ENCODE measurements around the gene BRSK2.
"Not testable (repeated sequence)": the region's sequence is repeated elsewhere in the genome, so short reads cannot be mapped to it uniquely, and the experiment has no call there.

Gene BRSK2

DNA sequence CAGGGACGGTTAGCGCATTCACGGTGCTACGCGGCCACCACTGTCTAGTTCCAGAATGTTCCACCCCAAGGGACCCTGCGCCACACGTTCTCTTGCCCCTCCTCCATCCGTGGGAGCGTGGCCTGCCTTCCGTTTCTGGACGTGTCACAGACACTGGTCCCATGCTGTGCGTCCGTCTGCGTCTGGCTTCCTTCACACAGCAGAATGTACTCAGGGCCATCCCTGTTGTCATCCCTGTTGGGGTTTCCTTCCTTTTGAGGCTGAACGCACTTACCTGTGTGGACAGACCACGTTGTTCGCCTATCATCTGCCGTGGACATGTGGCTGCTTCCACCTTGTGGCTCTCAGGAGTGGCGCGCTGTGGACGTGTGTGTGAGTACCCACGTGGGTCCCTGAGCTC lies 24.9 kb downstream of the BRSK2 start:
- DNase-seq (ENCODE audit: low read depth in 1 of 2, low spot score in 1 of 2) = peak in 1 of 2 experiments; percentile 44
- no peak for TF ChIP-seq JUND (IDR thresholded peaks at IDR 0.05; ENCODE audit: low read depth)
- in situ Hi-C loops (cut with HindIII; ENCODE audit: low pct_unique_long_range_greater_than_20kb, low sequenced_read_pairs) = no loop called here

DNA sequence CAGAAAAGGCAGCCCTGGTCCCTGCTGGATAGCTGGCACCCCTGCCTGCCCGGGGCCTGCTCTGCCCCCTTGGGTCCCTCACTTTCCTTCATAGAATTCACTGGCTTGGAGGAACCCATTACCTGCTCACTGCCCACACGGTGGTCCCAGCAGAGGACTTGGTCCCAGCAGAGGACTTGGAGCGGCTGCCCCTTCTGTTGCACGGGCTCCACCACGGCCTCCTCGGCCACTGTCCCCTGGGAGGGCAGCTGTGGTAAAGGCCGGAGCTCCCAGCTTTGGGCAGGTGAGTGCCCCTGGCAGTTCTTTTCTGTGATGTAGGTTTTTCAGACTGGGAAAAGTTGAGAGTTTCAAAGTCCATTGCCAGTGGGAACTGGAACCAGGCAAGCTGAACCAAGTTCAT lies 25.9 kb downstream of the BRSK2 start:
- DNase-seq (ENCODE audit: low read depth in 1 of 2, low spot score in 1 of 2) = no peak
- in situ Hi-C loops (cut with HindIII; ENCODE audit: low pct_unique_long_range_greater_than_20kb, low sequenced_read_pairs) = no loop called here
- TF ChIP-seq JUND (IDR thresholded peaks at IDR 0.05; ENCODE audit: low read depth) = no peak

DNA sequence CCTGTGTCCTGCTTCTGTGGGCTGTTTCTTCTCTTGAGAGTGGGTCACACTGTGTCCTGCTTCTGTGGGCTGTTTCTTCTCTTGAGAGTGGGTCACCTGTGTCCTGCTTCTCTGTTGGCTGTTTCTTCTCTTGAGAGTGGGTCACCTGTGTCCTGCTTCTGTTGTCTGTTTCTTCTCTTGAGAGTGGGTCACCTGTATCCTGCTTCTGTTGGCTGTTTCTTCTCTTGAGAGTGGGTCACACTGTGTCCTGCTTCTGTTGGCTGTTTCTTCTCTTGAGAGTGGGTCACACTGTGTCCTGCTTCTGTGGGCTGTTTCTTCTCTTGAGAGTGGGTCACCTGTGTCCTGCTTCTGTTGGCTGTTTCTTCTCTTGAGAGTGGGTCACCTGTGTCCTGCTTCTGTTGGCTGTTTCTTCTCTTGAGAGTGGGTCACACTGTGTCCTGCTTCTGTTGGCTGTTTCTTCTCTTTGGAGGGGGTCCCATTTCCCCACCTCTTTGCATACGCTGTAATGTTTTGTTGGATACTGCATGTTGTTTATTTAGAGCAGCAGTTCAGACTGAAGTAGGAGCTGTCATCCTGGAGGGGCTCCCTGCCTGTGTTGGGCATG lies 28.6 kb downstream of the BRSK2 start:
- DNase-seq (ENCODE audit: low read depth in 1 of 2, low spot score in 1 of 2); in situ Hi-C loops (cut with HindIII; ENCODE audit: low pct_unique_long_range_greater_than_20kb, low sequenced_read_pairs): not testable (repeated sequence)

DNA sequence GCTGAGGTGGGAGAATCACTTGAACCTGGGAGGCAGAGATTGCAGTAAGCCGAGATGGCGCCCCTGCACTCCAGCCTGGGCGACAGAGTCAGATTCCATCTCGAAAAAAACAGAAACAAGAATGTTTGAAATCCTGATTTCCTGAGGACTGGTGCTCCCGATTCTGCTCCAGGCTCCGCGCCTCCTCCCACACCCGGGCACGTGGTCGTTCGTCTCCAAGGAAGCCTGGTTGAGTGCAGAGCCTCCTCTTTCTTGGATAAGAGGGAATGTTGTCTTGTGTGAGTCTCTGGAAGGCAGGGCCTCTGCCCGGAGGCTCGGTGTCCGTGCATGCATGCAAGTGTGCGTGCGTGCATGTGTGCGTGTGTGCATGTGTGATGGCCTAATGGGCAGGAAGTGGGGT lies 30.1 kb downstream of the BRSK2 start:
- in situ Hi-C loops (cut with HindIII; ENCODE audit: low pct_unique_long_range_greater_than_20kb, low sequenced_read_pairs) = no loop called here
- TF ChIP-seq JUND (IDR thresholded peaks at IDR 0.05; ENCODE audit: low read depth) = no peak
- DNase-seq (ENCODE audit: low read depth in 1 of 2, low spot score in 1 of 2) = no peak

DNA sequence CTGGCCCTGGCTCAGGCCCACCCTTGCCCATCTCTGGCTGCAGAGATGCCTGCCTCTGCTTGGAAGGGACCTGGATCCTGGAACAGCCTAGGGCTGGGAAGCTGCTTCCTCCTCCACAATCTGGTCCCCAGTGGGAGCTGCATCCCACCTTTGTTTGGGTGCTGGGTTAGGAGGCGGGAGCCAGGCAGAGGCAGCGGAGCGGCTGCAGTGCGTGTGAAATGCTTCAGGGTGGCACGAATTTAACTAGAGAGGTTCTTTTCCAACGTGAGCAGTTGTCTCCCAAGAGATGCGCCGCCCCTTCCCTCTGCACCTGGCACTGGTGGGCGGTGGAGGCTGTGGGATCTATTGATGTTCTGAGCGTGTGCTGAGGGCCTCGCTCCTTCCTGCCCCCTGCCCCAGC lies 31.6 kb downstream of the BRSK2 start:
- in situ Hi-C loops (cut with HindIII; ENCODE audit: low pct_unique_long_range_greater_than_20kb, low sequenced_read_pairs) = no loop called here
- DNase-seq (ENCODE audit: low read depth in 1 of 2, low spot score in 1 of 2) = no peak
- TF ChIP-seq JUND (IDR thresholded peaks at IDR 0.05; ENCODE audit: low read depth) = no peak

DNA sequence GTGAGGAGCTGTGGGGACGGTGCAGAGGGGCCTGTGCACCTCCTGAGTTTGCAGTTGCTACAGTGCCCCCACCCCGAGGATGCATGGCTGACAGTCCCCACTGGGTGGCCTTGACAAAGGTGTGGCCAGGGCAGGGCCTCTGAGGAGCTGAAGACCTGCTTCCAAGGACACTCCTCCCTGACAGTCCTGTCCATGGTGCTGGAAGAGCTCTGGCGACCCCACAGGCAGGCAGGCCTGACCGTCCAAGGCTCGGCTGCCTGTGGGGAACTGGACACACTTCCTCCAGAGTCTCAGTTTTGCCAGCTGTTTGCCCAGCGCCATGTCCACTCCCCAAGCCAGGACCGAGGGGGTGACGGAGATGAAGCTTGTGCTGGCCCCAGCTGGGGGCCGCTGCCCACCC lies 32.7 kb downstream of the BRSK2 start:
- in situ Hi-C loops (cut with HindIII; ENCODE audit: low pct_unique_long_range_greater_than_20kb, low sequenced_read_pairs) = no loop called here
- peak in 1 of 2 experiments; percentile 72 for DNase-seq (ENCODE audit: low read depth in 1 of 2, low spot score in 1 of 2)
- no peak for TF ChIP-seq JUND (IDR thresholded peaks at IDR 0.05; ENCODE audit: low read depth)

DNA sequence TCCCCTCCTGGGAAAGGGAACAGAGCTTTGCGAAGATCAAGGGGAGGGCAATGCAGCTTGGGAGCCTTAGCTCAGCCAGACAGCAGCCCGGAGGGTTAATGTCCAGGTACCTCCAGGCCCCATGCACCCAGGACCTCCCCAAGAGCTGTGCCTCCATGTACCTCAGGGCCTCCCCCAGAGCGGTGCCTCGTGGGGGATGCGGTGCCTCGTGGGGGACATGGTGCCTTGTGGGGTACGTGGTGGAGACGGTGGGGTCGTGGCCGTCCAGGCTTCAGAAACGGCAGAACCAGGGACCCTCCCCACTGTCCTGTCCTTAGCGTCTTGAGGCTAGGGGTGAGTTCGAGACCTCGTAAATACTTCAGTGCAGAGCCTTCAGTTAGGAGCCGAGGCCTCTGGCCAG lies 33.2 kb downstream of the BRSK2 start:
- no peak for DNase-seq (ENCODE audit: low read depth in 1 of 2, low spot score in 1 of 2)
- TF ChIP-seq JUND (IDR thresholded peaks at IDR 0.05; ENCODE audit: low read depth) = no peak

DNA sequence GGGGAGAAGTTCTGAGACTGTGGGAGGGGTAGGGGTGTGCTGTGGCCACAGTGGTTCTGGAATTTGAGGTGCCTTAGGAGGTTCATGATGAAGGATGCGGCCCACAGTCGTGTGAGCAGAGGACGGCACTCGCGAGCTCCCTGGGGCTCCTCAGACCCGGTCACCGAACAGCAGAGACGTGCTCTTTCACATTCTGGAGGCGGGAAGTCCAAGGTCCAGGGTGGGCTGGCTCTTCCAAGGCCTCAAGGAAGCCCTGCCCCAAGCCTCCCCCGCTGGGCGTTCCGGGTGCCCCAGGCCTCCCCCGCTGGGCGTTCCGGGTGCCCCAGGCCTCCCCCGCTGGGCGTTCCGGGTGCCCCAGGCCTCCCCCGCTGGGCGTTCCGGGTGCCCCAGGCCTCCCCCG lies 33.7 kb downstream of the BRSK2 start:
- in situ Hi-C loops (cut with HindIII; ENCODE audit: low pct_unique_long_range_greater_than_20kb, low sequenced_read_pairs); DNase-seq (ENCODE audit: low read depth in 1 of 2, low spot score in 1 of 2): not testable (repeated sequence)

More for the DNA sequence above, 33.2 kb downstream of the BRSK2 start:
- in situ Hi-C loops (cut with HindIII; ENCODE audit: low pct_unique_long_range_greater_than_20kb, low sequenced_read_pairs) = no loop called here

DNA sequence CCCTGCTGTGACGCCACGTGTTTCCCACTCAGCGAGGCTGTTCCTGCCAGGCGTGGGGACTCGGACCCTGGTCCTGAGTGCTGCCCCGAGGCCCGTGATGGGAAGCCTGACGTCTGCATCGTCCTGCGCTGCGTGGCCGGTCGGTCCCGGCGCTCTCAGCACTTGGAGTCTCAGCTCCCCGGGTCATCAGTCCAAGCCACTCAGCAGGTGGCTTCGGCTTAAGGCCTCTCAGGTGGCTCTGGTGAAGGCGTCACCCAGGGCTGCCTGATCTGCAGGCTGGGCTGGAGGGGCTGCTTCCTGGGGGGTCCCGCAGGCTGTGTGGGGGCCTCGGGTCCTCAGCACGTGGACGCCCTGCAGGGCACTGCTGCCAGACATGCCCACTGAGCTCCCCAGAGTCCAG lies 35.3 kb downstream of the BRSK2 start:
- in situ Hi-C loops (cut with HindIII; ENCODE audit: low pct_unique_long_range_greater_than_20kb, low sequenced_read_pairs) = no loop called here

DNA sequence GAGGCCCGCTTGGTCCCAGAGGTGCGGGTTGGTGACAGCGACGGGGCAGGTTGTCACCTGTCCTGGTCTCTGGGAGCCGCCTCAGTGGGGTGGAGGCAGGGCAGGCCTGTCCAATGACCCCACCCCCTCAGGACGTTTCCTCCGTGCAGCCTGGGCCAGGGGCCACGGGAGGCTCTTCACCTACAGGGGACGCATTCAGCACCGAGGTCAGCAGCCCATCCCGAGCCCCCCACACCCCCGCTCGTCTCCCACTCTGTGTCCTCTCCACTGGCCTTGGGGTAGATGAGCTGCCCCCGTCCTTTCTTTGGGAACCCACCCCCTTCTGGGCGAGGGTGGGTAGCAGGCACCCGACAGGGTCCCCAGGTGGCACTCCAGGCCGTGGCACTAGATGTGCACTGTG lies 35.7 kb downstream of the BRSK2 start:
- TF ChIP-seq JUND (IDR thresholded peaks at IDR 0.05; ENCODE audit: low read depth) = no peak
- in situ Hi-C loops (cut with HindIII; ENCODE audit: low pct_unique_long_range_greater_than_20kb, low sequenced_read_pairs) = no loop called here
- no peak for DNase-seq (ENCODE audit: low read depth in 1 of 2, low spot score in 1 of 2)

More for the DNA sequence above, 35.3 kb downstream of the BRSK2 start:
- no peak for TF ChIP-seq JUND (IDR thresholded peaks at IDR 0.05; ENCODE audit: low read depth)
- DNase-seq (ENCODE audit: low read depth in 1 of 2, low spot score in 1 of 2) = no peak

DNA sequence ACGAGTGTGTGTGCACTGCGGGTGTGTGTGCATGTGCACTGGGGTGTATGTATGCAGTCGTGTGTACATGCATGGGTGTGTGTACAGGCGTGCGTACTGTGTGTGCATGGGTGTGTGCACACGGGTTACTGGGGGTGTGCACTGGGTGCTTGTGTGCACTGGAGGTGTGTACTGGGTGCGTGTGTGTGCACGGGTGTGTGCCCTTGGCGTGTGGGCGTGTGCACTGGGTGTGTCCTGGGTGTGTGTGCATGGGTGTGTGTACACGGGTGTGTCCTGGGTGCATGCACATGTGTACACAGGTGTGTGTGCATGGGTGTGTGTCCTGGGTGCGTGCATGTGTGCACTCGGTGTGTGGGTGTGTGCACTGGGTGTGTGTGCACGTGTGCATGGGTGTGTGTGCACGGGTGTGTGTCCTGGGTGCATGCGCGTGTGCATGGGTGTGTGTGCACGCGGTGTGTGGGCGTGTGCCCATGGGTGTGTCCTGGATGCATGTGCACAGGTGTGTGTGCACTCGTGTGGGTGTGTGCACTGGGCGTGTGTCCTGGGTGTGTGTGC lies 39.1 kb downstream of the BRSK2 start:
- DNase-seq (ENCODE audit: low read depth in 1 of 2, low spot score in 1 of 2) = no peak
- no peak for TF ChIP-seq JUND (IDR thresholded peaks at IDR 0.05; ENCODE audit: low read depth)
- in situ Hi-C loops (cut with HindIII; ENCODE audit: low pct_unique_long_range_greater_than_20kb, low sequenced_read_pairs) = no loop called here

DNA sequence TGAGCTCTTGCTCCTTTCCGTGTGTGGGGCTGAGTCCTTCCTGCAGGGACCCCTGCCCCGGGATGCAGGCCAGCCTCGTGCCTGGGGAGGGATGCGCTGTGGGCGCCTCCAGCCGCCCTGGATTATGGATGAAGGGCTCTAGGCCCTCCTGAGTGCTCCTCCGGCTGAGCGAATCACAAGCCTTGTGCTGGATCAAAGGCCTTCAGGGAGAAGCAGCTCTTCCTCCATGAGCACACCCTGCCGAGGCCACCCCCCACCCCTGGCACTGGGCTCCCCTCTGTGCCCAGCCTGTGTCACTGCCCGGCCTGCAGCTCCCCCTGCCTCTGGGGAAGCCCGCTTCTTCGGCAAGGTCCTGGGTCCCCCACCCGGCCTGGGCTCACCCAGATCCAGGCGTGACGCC lies 43.8 kb downstream of the BRSK2 start:
- no peak for TF ChIP-seq JUND (IDR thresholded peaks at IDR 0.05; ENCODE audit: low read depth)
- in situ Hi-C loops (cut with HindIII; ENCODE audit: low pct_unique_long_range_greater_than_20kb, low sequenced_read_pairs) = no loop called here
- no peak for DNase-seq (ENCODE audit: low read depth in 1 of 2, low spot score in 1 of 2)

DNA sequence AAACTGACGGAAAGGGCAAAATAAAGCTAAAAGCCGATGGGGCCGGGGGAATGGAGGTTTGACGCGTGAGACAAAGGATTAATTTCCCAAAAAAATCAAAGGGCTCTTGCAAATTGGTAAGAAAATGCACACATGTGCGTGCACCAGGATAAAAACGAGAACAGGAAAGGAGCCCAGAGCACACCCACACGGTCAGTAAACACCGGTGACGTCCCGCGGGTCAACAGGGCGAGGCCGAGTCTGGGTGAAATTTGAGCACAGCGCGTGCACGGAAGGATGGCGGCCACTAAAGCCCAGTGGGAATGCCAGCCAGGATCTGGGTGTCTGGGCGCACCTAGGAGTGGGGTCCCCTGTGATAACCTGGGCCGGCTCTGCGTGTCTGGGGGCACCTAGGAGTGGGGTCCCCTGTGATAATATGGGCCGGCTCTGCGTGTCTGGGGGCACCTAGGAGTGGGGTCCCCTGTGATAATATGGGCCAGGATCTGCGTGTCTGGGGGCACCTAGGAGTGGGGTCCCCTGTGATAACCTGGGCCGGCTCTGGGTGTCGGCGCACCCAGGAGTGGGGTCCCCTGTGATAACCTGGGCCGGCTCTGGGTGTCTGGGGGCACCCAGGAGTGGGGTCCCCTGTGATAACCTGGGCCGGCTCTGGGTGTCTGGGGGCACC lies 44.4 kb downstream of the BRSK2 start:
- DNase-seq (ENCODE audit: low read depth in 1 of 2, low spot score in 1 of 2) = peak in 1 of 2 experiments; percentile 22
- in situ Hi-C loops (cut with HindIII; ENCODE audit: low pct_unique_long_range_greater_than_20kb, low sequenced_read_pairs) = no loop called here
- TF ChIP-seq JUND (IDR thresholded peaks at IDR 0.05; ENCODE audit: low read depth) = no peak

DNA sequence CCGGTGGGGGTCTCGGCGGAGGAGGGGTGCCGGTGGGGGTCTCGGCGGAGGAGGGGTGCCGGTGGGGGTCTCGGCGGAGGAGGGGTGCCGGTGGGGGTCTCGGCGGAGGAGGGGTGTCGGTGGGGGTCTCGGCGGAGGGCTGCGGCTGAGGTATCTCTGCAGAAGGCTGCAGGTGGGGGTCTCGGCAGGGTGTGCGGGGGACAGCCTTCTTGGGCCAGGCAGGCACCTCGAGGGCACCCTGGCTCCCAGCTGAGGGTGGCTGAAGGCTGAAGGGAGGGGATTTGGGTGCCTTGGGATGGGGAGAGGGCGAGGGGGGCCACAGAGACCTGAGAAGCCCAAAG lies 45.7 kb downstream of the BRSK2 start:
- in situ Hi-C loops (cut with HindIII; ENCODE audit: low pct_unique_long_range_greater_than_20kb, low sequenced_read_pairs); DNase-seq (ENCODE audit: low read depth in 1 of 2, low spot score in 1 of 2): not testable (repeated sequence)
